GM18868 (cell line): Measurements from ENCODE around the gene MROH2A.

ENCODE experiments used
- ATAC-seq: cut with Tn5 transposase; IDR thresholded peaks from one replicate; pipeline ENCODE4 v1.9.1; 2021; ENCODE audit warnings: mild to moderate bottlenecking, moderate library complexity; ENCODE audit not compliant: unreplicated experiment

Gene MROH2A

DNA sequence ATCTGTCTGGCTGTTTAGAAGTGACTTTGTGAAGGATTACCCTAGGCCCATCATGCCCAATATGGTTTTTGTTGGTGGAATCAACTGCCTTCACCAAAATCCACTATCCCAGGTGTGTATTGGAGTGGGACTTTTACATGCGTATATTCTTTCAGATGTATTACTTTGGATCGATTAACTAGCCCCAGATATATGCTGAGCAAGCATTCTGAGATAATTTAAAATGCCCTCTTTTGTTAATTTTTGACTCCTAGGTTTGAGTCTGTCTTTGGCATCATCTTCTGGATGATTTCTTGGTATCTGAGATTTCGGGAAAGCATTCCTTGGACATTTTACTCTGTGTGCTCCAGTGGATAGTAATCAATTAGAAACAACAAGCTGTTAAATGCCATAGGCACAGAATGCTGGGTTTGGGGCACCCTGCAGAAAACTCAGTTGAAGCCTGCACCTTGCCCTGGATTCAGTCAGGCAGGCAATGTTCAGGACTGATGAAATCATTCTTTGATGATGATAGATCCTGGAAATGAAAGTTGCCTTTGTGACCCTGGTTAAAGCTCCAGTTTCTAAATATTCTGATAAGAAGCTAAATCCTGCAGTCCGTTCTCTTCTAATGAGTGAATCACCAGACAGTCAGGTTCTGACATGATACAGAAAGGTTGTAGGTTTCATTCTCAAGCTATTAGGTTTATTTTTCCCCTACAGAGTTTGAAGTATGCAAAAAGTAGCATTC is 16.9 kb upstream of the MROH2A start:
- ATAC-seq: no peak

DNA sequence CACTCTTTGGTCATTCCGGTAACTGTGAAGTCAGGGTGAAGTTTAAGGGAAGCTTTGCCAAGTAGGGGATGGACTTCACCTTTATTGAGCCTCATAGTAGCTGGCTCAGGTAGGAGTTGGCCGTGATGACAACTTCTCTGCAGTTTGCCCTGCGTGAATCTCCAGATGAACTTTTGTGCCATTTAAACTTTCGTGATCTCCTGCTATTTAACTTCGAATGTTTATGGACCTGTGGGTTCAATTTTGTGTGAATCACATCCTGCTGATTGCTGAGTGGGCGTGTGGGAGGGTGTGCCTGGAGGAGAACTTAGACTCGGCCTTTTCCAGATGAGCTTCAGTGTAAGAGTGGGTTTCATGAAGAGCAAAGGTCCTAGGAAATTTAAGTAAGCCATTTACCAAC is 13.9 kb upstream of the MROH2A start:
- no peak for ATAC-seq

- ATAC-seq: no peak
Measured at GRCh38 chr2:233764761-233765160, 13.4 kb upstream of the MROH2A start.

- no peak for ATAC-seq
Measured at GRCh38 chr2:233766416-233766815, 11.7 kb upstream of the MROH2A start.

- no peak for ATAC-seq
Measured at GRCh38 chr2:233768076-233768475, 10.1 kb upstream of the MROH2A start.

DNA sequence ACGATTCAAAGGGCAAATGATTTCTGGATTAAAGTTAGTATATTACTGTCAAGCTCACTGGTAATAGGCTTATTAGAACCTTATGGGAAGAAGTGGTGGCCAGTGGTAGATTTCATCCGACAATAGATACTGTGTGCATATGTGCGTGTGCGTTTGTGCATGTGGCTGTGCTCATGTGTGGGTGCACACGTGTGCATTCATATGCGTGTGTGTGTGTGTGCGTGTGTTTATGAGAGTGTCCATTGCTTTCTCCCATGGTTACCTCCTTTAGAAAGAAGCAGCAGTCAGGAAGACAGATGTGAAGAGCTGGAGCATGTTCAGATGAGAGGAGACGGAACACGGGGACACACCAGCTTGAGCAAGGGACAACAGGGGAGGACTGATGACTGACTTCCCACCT is 8.9 kb upstream of the MROH2A start:
- ATAC-seq: no peak

GRCh38 chr2:233772153-233772552 is 6.0 kb upstream of the MROH2A start:
- ATAC-seq: no peak

DNA sequence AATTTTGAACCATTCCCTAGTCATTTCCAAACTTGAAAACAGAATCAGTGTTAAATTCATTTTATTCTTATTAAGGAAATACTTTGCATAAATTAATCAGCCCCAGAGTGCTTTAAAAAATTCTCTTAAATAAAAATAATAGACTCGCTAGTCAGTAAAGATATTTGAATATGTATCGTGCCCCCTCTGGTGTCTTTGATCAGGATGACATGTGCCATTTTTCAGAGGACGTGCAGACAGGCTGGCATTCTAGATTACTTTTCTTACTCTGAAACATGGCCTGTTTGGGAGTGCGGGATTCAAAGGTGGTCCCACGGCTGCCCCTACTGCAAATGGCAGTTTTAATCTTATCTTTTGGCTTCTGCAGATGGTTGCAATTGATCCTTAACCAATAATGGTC is 5.5 kb upstream of the MROH2A start:
- ATAC-seq: no peak

- ATAC-seq: no peak
Measured at GRCh38 chr2:233773854-233774253, 4.3 kb upstream of the MROH2A start.

- ATAC-seq: no peak
Measured at GRCh38 chr2:233775414-233775813, 2.7 kb upstream of the MROH2A start.

DNA sequence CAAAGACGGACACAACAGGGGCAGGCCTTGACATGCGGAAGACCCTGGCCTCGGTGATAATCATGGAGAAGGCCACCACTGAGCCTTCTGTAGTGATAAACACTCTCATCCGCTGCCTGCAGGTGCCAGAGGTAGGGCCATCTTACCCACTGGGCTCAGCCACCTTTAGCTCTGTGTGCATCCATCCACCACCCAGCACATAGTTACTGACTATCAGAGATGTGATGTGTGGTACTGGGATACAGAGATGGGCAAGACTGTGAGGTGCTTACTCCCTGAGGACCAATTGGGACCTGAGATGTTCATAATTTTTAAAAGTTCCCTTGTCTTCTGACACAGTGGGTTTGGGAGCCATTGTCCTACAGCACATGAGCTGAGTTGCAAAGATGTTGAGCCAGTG is 1.6 kb downstream of the MROH2A start:
- no peak for ATAC-seq

GRCh38 chr2:233780771-233781170 is 2.6 kb downstream of the MROH2A start:
- no peak for ATAC-seq

DNA sequence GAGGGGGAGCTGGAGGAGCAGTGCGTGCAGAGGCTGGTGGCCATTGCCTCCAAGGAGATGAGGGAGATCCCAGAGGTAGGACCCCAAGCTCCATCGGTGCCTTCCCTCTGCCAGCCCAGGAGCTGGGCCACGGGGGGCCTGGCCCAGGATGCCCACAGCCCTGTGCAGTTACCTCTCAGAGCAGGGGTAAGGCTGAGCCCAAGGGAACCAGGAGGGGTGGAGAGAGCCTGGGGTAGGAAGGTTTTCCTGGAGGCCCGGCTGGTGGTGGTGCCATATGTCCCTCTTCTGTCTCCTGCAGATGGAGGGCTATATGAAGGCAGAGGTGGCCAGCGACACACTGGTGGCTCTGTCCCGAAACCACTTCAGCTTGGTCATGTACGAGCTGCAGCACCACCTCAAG is 11.4 kb downstream of the MROH2A start:
- ATAC-seq: no peak

GRCh38 chr2:233791151-233791882 is 13.2 kb downstream of the MROH2A start:
- no peak for ATAC-seq

- no peak for ATAC-seq
Measured at GRCh38 chr2:233791883-233792329, 13.8 kb downstream of the MROH2A start.

- no peak for ATAC-seq
Measured at GRCh38 chr2:233792720-233793119, 14.6 kb downstream of the MROH2A start.

DNA sequence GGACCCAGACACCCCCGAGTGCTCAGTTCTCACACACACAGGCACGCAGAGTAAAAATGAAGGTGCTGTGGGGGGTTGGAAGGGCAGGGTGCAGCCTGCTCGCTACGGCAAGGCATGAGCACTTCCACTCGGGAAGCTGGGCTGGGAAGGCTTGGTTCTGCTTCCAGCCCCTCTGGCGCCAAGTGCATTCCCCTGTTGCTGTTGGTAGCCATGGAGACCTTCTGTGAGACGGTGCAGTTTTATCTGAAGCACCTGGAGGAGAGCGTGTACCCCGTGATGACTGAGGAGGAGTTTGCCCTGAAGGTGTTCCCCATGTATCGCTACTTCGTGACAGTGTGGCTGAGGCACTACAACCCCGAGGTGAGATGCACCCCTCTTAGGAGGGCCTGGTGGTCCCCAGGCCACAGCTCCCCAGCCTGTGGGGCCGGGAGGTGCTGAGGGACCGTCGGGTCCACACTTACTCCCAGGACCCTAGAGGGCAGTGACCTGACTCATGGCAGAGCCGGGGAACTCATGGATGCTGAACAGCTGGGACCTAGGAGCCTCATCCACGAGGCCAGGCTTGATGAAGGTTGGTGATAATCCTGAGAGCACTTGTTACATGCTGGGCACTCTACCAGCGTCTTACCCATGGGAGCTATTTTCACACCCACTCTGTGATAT is 15.5 kb downstream of the MROH2A start:
- no peak for ATAC-seq

GRCh38 chr2:233794128-233794658 is 16.1 kb downstream of the MROH2A start:
- no peak for ATAC-seq

DNA sequence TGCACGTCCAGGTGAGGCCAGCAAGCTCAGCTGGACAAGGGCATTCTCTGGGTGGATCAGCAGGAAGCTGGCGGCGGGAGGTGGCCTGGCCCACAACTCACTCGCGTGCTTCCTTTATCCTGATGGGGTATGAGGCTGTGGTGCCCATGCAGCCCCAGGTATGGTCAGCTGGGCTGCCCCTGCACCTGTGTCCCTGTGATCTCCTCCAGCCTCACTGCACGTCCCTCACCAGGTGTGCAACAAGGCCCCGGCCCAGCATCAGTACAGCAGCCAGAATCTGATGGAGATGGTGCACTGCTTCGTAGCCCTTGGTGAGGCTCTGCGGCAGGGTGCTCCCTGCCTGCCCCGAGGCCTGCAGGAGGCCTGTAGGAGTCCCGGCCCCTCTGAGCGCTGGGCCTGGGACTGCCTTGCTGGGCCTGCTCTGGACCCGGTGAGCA is 17.6 kb downstream of the MROH2A start:
- ATAC-seq: no peak

- ATAC-seq: no peak
Measured at GRCh38 chr2:233796254-233796653, 18.1 kb downstream of the MROH2A start.

GRCh38 chr2:233798335-233799086 is 20.4 kb downstream of the MROH2A start:
- ATAC-seq: no peak
